PC-3 (cell line): ENCODE measurements around the gene CRYZL1.

Source experiments
- EZH2 ChIP-seq: fragments of 300-600 bp; sonication (generic); IDR thresholded peaks from one replicate; pipeline ENCODE4 v1.6.1; 2017; ENCODE audit warnings: antibody characterized with exemption, mild to moderate bottlenecking, low read length; ENCODE audit not compliant: unreplicated experiment
- EZH2phosphoT487 ChIP-seq: fragments of 300-600 bp; sonication (generic); IDR thresholded peaks from 2 replicates; pipeline ENCODE4 v1.6.1; 2018; ENCODE audit warnings: mild to moderate bottlenecking, antibody characterized with exemption, low read length, borderline replicate concordance
- TF ChIP-seq, protein P1 (sequence below): fragments of 300-600 bp; sonication (generic); conservative IDR thresholded peaks from 2 replicates; pipeline ENCODE4 v1.5.1; 2017; ENCODE audit warnings: antibody characterized with exemption, low read depth, mild to moderate bottlenecking, low read length

GRCh38 chr21:33559813-33560212 is 81.7 kb downstream of the CRYZL1 start:
- TF ChIP-seq, protein P1, sequence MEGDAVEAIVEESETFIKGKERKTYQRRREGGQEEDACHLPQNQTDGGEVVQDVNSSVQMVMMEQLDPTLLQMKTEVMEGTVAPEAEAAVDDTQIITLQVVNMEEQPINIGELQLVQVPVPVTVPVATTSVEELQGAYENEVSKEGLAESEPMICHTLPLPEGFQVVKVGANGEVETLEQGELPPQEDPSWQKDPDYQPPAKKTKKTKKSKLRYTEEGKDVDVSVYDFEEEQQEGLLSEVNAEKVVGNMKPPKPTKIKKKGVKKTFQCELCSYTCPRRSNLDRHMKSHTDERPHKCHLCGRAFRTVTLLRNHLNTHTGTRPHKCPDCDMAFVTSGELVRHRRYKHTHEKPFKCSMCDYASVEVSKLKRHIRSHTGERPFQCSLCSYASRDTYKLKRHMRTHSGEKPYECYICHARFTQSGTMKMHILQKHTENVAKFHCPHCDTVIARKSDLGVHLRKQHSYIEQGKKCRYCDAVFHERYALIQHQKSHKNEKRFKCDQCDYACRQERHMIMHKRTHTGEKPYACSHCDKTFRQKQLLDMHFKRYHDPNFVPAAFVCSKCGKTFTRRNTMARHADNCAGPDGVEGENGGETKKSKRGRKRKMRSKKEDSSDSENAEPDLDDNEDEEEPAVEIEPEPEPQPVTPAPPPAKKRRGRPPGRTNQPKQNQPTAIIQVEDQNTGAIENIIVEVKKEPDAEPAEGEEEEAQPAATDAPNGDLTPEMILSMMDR: no peak
- TF ChIP-seq EZH2 (no peak), EZH2phosphoT487 (no peak)
